SU-DHL-6 (cell line): ENCODE results near the gene TMEM178B.

ENCODE experiments used
- H2AFZ ChIP-seq: fragments of 200-600 bp; sonication (generic); 2 replicates; pipeline ENCODE4 v1.6.1; 2014; ENCODE audit warnings: low read depth, mild to moderate bottlenecking, moderate library complexity, mixed read lengths, antibody characterized with exemption, low read length; ENCODE audit not compliant: severe bottlenecking
- H3F3A ChIP-seq: fragments of 200-600 bp; shearing (Covaris generic); 2 replicates; pipeline ENCODE4 v1.6.0; 2016; ENCODE audit warnings: antibody characterized with exemption, mild to moderate bottlenecking; ENCODE audit not compliant: insufficient read depth
- H3K27ac ChIP-seq: fragments of 200-600 bp; sonication (generic); 2 replicates; pipeline ENCODE4 v1.5.1; 2016; ENCODE audit warnings: low read depth, mild to moderate bottlenecking, low read length, moderate library complexity, mixed read lengths
- H3K27me3 ChIP-seq: fragments of 200-600 bp; sonication (generic), shearing (Covaris generic); 2 replicates; pipeline ENCODE4 v1.6.0; 2014; ENCODE audit warnings: mild to moderate bottlenecking, low read length
- H3K36me3 ChIP-seq: fragments of 200-600 bp; sonication (generic); 2 replicates; pipeline ENCODE4 v1.6.1; 2014; ENCODE audit warnings: mild to moderate bottlenecking, low read length, mixed read lengths
- H3K4me2 ChIP-seq: fragments of 300-600, 200-600 bp; shearing (Covaris generic), sonication (generic); 2 replicates; pipeline ENCODE4 v1.6.0; 2014; ENCODE audit warnings: low read length, low read depth, mild to moderate bottlenecking; ENCODE audit not compliant: poor library complexity, severe bottlenecking
- H3K4me3 ChIP-seq: fragments of 200-600 bp; sonication (generic); 2 replicates; pipeline ENCODE4 v1.5.1; 2014; ENCODE audit warnings: antibody characterized with exemption, low read length, mild to moderate bottlenecking, mixed read lengths; ENCODE audit not compliant: insufficient read depth, poor library complexity, severe bottlenecking
- H3K79me2 ChIP-seq: fragments of 200-600 bp; sonication (generic); 2 replicates; pipeline ENCODE4 v1.6.1; 2014; ENCODE audit warnings: mild to moderate bottlenecking, low read length, moderate library complexity; ENCODE audit not compliant: insufficient read depth
- H3K9ac ChIP-seq: fragments of 200-600 bp; sonication (generic); 2 replicates; pipeline ENCODE4 v1.7.0; 2014; ENCODE audit warnings: mild to moderate bottlenecking, low read length
- H3K9me2 ChIP-seq: fragments of 200-600 bp; sonication (generic); replicated peaks from 2 replicates; pipeline ENCODE4 v1.6.1; 2014; ENCODE audit warnings: low read length; ENCODE audit not compliant: insufficient read depth
- H3K9me3 ChIP-seq: fragments of 200-600 bp; sonication (generic); 2 replicates; pipeline ENCODE4 v1.6.1; 2014; ENCODE audit warnings: low read length, mixed read lengths; ENCODE audit not compliant: insufficient read depth
- H4K20me1 ChIP-seq: fragments of 200-600 bp; sonication (generic); 2 replicates; pipeline ENCODE4 v1.6.1; 2014; ENCODE audit warnings: low read depth, mild to moderate bottlenecking, antibody characterized with exemption, low read length, moderate library complexity, mixed read lengths
- EZH2phosphoT487 ChIP-seq: fragments of 200-600 bp; sonication (generic), shearing (Covaris generic); conservative IDR thresholded peaks from 2 replicates; pipeline ENCODE4 v1.6.1; 2018; ENCODE audit warnings: mild to moderate bottlenecking, antibody characterized with exemption, low read length, moderate library complexity, mixed read lengths
- TF ChIP-seq, protein P1 (sequence below): fragments of 200-600 bp; sonication (generic); IDR thresholded peaks from one replicate; pipeline ENCODE4 v1.5.1; 2017; ENCODE audit warnings: antibody characterized with exemption, mild to moderate bottlenecking, low read length, moderate library complexity; ENCODE audit not compliant: insufficient read depth, poor library complexity, severe bottlenecking

TMEM178B gene

DNA sequence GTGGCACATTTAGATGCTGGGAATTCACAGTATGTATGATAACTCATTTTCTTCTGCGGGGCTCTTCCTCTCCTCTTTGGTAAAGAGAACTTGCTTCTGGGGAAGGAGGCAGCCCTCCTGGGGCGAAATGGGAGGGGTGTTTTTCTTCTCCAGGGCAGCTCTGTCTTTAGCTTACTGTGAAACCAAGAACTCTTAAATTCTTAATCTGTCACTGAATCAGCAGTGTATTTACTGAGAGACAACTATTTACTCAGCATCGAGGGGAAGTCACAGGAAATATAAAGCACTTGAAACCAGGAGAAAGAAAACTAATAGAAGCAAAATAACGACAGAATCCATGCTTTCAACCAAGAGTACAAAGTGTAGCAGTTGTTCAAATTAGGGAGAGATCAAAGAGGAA, 319.2 kb downstream of the TMEM178B start:
- Histone ChIP-seq H3F3A (no peaks in the 10 kb centered on the region), H3K9me2 (no peaks in the 10 kb centered on the region), H3K9me3 (no peaks in the 10 kb centered on the region), H4K20me1 (no peaks in the 10 kb centered on the region), H3K27me3 (no peaks in the 10 kb centered on the region), H3K36me3 (no peaks in the 10 kb centered on the region), H2AFZ (no peak overlapping the region), H3K79me2 (no peaks in the 10 kb centered on the region), H3K27ac (no peak overlapping the region), H3K4me3 (no peak overlapping the region), H3K9ac (no peak overlapping the region), H3K4me2 (no peak overlapping the region)
- TF ChIP-seq EZH2phosphoT487 = no peak
- TF ChIP-seq, protein P1, sequence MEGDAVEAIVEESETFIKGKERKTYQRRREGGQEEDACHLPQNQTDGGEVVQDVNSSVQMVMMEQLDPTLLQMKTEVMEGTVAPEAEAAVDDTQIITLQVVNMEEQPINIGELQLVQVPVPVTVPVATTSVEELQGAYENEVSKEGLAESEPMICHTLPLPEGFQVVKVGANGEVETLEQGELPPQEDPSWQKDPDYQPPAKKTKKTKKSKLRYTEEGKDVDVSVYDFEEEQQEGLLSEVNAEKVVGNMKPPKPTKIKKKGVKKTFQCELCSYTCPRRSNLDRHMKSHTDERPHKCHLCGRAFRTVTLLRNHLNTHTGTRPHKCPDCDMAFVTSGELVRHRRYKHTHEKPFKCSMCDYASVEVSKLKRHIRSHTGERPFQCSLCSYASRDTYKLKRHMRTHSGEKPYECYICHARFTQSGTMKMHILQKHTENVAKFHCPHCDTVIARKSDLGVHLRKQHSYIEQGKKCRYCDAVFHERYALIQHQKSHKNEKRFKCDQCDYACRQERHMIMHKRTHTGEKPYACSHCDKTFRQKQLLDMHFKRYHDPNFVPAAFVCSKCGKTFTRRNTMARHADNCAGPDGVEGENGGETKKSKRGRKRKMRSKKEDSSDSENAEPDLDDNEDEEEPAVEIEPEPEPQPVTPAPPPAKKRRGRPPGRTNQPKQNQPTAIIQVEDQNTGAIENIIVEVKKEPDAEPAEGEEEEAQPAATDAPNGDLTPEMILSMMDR = no peak

DNA sequence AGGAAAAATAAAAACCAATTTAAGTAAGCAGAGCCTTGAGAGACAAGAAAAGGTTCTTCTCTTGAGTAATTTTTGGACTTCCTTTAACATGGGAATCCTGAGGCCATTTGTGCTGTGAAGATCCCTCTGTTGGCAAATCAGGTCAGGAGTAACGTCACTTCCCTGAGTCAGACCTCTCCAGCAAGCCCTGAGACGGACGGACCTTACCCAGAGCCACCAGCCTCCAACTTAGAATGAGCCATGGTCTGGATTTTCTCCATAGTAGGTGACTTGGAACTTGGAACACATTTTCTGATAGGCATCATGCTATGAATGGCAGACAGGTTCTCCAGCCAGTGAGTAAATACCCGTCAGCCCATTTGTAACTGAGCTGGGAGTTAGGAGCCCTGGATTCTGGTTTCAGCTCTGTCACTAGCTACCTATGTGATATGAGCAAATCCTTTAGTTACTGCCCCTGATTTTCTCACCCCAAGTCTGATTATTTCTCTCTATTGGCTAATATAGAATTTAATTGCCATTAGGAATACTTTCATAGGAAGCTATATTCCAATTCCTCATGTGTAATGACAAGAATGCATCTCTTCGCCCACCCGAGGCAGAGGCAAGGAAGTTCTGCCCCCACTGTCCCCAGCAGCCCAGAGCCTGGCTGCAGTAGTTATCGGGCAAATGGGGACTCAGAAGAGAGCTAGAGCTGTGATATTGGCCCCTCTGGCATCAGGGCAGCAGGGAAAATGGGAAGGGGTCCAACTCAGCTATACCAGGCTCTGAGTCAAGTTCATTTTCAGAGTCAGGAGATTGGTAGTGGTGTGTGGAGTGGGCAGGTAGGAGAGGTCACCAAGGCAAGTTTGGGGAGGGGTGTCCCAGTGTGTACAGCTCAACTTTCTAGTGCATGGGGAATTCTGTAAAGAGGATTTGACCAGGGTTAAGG, 323.6 kb downstream of the TMEM178B start:
- Histone ChIP-seq H3K36me3 (no peaks in the 10 kb centered on the region), H3K79me2 (no peaks in the 10 kb centered on the region), H3K9me2 (no peaks in the 10 kb centered on the region), H2AFZ (no peak overlapping the region), H3K4me3 (no peak overlapping the region), H3K9ac (no peak overlapping the region), H3K4me2 (no peak overlapping the region), H3F3A (no peaks in the 10 kb centered on the region), H3K27ac (no peak overlapping the region), H4K20me1 (no peaks in the 10 kb centered on the region), H3K27me3 (no peaks in the 10 kb centered on the region), H3K9me3 (no peaks in the 10 kb centered on the region)
- no peak for TF ChIP-seq EZH2phosphoT487
- TF ChIP-seq, protein P1 = no peak

DNA sequence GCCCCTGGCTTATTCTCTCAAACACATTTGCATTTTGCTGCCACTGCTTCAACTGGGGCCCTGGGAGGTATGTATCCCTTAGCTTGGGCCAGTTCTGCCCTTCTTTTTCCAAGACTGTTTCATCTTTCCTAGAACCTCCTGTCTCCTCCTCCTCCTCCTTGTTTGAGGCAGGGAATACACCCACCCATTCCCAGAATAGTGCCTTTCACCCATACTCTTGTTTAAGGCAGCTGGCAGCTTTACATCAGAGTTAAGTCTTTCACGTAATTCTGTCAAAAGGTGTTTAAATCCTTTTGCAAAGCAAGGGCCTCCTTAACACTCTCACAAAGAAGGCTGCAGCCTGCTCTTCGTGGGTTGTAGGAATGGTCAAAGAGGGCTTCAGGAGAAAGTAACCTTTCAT, 326.5 kb downstream of the TMEM178B start:
- TF ChIP-seq, protein P1 = no peak
- no peak for TF ChIP-seq EZH2phosphoT487
- H3K36me3 ChIP-seq = no peaks in the 10 kb centered on the region
- H3K79me2 ChIP-seq = no peaks in the 10 kb centered on the region
- no peak overlapping the region for H3K4me3 ChIP-seq
- no peaks in the 10 kb centered on the region for H3F3A ChIP-seq
- no peak overlapping the region for H3K4me2 ChIP-seq
- H3K9me2 ChIP-seq = no peaks in the 10 kb centered on the region
- no peak overlapping the region for H2AFZ ChIP-seq
- no peaks in the 10 kb centered on the region for H4K20me1 ChIP-seq
- H3K27ac ChIP-seq = no peak overlapping the region
- no peak overlapping the region for H3K9ac ChIP-seq
- H3K9me3 ChIP-seq = no peaks in the 10 kb centered on the region
- H3K27me3 ChIP-seq = no peaks in the 10 kb centered on the region
